DOHH2 (cell line): ENCODE measurements around the gene RSPH10B.
"Not testable (repeated sequence)": the region's sequence is repeated elsewhere in the genome, so short reads cannot be mapped to it uniquely, and the experiment has no call there.

Experiments used
- H3F3A ChIP-seq: fragments of 200-600 bp; sonication (generic), shearing (Covaris generic); 2 replicates; pipeline ENCODE4 v1.6.0; 2016; ENCODE audit warnings: antibody characterized with exemption, mild to moderate bottlenecking; ENCODE audit not compliant: control insufficient read depth, insufficient read depth
- H3K27ac ChIP-seq: fragments of 200-600 bp; sonication (generic); 2 replicates; pipeline ENCODE4 v1.5.1; 2014; ENCODE audit warnings: low read depth, mild to moderate bottlenecking, low read length, moderate library complexity
- H3K27me3 ChIP-seq: fragments of 200-600 bp; sonication (generic); 2 replicates; pipeline ENCODE4 v1.6.1; 2014; ENCODE audit warnings: mild to moderate bottlenecking, low read length, mixed read lengths; ENCODE audit not compliant: control insufficient read depth
- H3K36me3 ChIP-seq: fragments of 200-600 bp; sonication (generic); 2 replicates; pipeline ENCODE4 v1.6.1; 2014; ENCODE audit warnings: mild to moderate bottlenecking, low read length, moderate library complexity, mixed read lengths; ENCODE audit not compliant: control insufficient read depth
- H3K4me1 ChIP-seq: fragments of 200-600 bp; sonication (generic); 2 replicates; pipeline ENCODE4 v1.6.1; 2014; ENCODE audit warnings: mild to moderate bottlenecking, low read length, mixed read lengths; ENCODE audit not compliant: control insufficient read depth
- H3K4me2 ChIP-seq: fragments of 200-600 bp; sonication (generic); 2 replicates; pipeline ENCODE4 v1.6.0; 2014; ENCODE audit warnings: mild to moderate bottlenecking, low read length, moderate library complexity
- H3K4me3 ChIP-seq: fragments of 200-600 bp; sonication (generic); 2 replicates; pipeline ENCODE4 v1.5.1; 2014; ENCODE audit warnings: mild to moderate bottlenecking, low read length, mixed read lengths
- H3K79me2 ChIP-seq: fragments of 200-600 bp; sonication (generic); 2 replicates; pipeline ENCODE4 v1.6.1; 2014; ENCODE audit warnings: mild to moderate bottlenecking, low read length, mixed read lengths; ENCODE audit not compliant: control insufficient read depth
- H3K9me2 ChIP-seq: fragments of 200-600 bp; sonication (generic); replicated peaks from 2 replicates; pipeline ENCODE4 v1.6.1; 2014; ENCODE audit warnings: mild to moderate bottlenecking, low read length, mixed read lengths; ENCODE audit not compliant: control insufficient read depth
- H3K9me3 ChIP-seq: fragments of 200-600 bp; sonication (generic); 2 replicates; pipeline ENCODE4 v1.6.1; 2014; ENCODE audit warnings: antibody characterized with exemption, low read length, mixed read lengths; ENCODE audit not compliant: control insufficient read depth, insufficient read depth
- H4K20me1 ChIP-seq: fragments of 200-600 bp; sonication (generic); 2 replicates; pipeline ENCODE4 v1.6.0; 2014; ENCODE audit warnings: low read depth, mild to moderate bottlenecking, antibody characterized with exemption, low read length, moderate library complexity; ENCODE audit not compliant: control insufficient read depth, insufficient read depth
- EZH2phosphoT487 ChIP-seq: fragments of 200-600 bp; sonication (generic); IDR thresholded peaks from 2 replicates; pipeline ENCODE4 v1.6.1; 2017; ENCODE audit warnings: borderline replicate concordance, mild to moderate bottlenecking, antibody characterized with exemption, low read length, moderate library complexity, mixed read lengths
- TF ChIP-seq, protein P1 (sequence below): fragments of 200-600 bp; sonication (generic); IDR thresholded peaks from one replicate; pipeline ENCODE4 v1.5.1; 2014; ENCODE audit warnings: antibody characterized with exemption, mild to moderate bottlenecking, low read depth, low read length; ENCODE audit not compliant: poor library complexity, severe bottlenecking

The RSPH10B gene

GRCh38 chr7:5970347-5970911, at the start of gene RSPH10B:
Gene RSPH10B (minus strand): TSS chr7:5970689. CDS start chr7:5967116, 3,573 bp downstream.
- not testable (repeated sequence) for H3K4me2 ChIP-seq

GRCh38 chr7:6016653-6016966, 46.1 kb upstream of the RSPH10B start:
- Histone ChIP-seq H3K9me2 (no peaks in the 10 kb centered on the region), H3K4me2 (no peak overlapping the region), H3F3A (0 out of 2 replicates have a peak, but pooled peaks cover 3% of the 10 kb centered on the region), H3K9me3 (no peaks in the 10 kb centered on the region), H3K4me3 (no peak overlapping the region), H3K36me3 (peaks cover 91% of the 10 kb centered on the region), H3K27ac (peak overlapping the region; percentile 38; the same call in 1 of the 2 replicates), H3K79me2 (peaks cover 45% of the 10 kb centered on the region), H4K20me1 (no peaks in the 10 kb centered on the region), H3K4me1 (peaks cover 8% of the 10 kb centered on the region), H3K27me3 (no peaks in the 10 kb centered on the region)
- TF ChIP-seq, protein P1, sequence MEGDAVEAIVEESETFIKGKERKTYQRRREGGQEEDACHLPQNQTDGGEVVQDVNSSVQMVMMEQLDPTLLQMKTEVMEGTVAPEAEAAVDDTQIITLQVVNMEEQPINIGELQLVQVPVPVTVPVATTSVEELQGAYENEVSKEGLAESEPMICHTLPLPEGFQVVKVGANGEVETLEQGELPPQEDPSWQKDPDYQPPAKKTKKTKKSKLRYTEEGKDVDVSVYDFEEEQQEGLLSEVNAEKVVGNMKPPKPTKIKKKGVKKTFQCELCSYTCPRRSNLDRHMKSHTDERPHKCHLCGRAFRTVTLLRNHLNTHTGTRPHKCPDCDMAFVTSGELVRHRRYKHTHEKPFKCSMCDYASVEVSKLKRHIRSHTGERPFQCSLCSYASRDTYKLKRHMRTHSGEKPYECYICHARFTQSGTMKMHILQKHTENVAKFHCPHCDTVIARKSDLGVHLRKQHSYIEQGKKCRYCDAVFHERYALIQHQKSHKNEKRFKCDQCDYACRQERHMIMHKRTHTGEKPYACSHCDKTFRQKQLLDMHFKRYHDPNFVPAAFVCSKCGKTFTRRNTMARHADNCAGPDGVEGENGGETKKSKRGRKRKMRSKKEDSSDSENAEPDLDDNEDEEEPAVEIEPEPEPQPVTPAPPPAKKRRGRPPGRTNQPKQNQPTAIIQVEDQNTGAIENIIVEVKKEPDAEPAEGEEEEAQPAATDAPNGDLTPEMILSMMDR = no peak
- TF ChIP-seq EZH2phosphoT487 = no peak

More at GRCh38 chr7:5970347-5970911, at the start of gene RSPH10B:
- not testable (repeated sequence) for H3K27me3 ChIP-seq, H3K27ac ChIP-seq, H3K9me3 ChIP-seq, H3K79me2 ChIP-seq, H3F3A ChIP-seq, H3K4me3 ChIP-seq, H3K4me1 ChIP-seq, H3K9me2 ChIP-seq, H4K20me1 ChIP-seq, H3K36me3 ChIP-seq

- H3K79me2 ChIP-seq = peaks cover 50% of the 10 kb centered on the region
- H3K4me3 ChIP-seq = no peak overlapping the region
- H4K20me1 ChIP-seq = no peaks in the 10 kb centered on the region
- peak overlapping the region; percentile 38 for H3K27ac ChIP-seq
- TF ChIP-seq, protein P1 = no peak
- no peak for TF ChIP-seq EZH2phosphoT487
- H3F3A ChIP-seq = 0 out of 2 replicates have a peak, but pooled peaks cover 3% of the 10 kb centered on the region
- H3K9me3 ChIP-seq = no peaks in the 10 kb centered on the region
- no peaks in the 10 kb centered on the region for H3K9me2 ChIP-seq
- peaks cover 13% of the 10 kb centered on the region for H3K4me1 ChIP-seq
- no peak overlapping the region for H3K4me2 ChIP-seq
- no peaks in the 10 kb centered on the region for H3K27me3 ChIP-seq
- peaks cover 91% of the 10 kb centered on the region for H3K36me3 ChIP-seq
These were observed 45.6 kb upstream of the RSPH10B start for GRCh38 chr7:6015917-6016652.

GRCh38 chr7:6012355-6013104, 42.0 kb upstream of the RSPH10B start:
- Histone ChIP-seq H3K4me3 (no peak overlapping the region), H3K9me2 (no peaks in the 10 kb centered on the region), H4K20me1 (no peaks in the 10 kb centered on the region), H3K36me3 (peaks cover 66% of the 10 kb centered on the region), H3K27ac (no peak overlapping the region), H3K4me2 (no peak overlapping the region), H3F3A (0 out of 2 replicates have a peak, but pooled peaks cover 4% of the 10 kb centered on the region), H3K27me3 (no peaks in the 10 kb centered on the region), H3K9me3 (no peaks in the 10 kb centered on the region), H3K79me2 (peaks cover 80% of the 10 kb centered on the region), H3K4me1 (peaks cover 29% of the 10 kb centered on the region)
- TF ChIP-seq EZH2phosphoT487 = no peak
- TF ChIP-seq, protein P1 = no peak
